GM23338 (cell line): ENCODE data around the gene FAM227B. TPM values are rescaled to one million over a fixed set of nuclear protein-coding genes. Genes with fewer than 3 reads are reported as not detected.

Source experiments
- ATAC-seq: fragments of 200-7000 bp; cut with Tn5 transposase; 3 replicates; pipeline ENCODE4 v1.9.1; 2020
- DNase-seq: peaks from one replicate; pipeline ENCODE4 v3.0.0-alpha.2; 2015; ENCODE audit warnings: low spot score
- H2AFZ ChIP-seq: fragments of 200-600 bp; sonication (generic); 2 replicates; pipeline ENCODE4 v1.8.0; 2016; ENCODE audit warnings: antibody characterized with exemption, mild to moderate bottlenecking, moderate library complexity
- H3F3A ChIP-seq: fragments of 200-600 bp; sonication (generic); replicated peaks from 2 replicates; pipeline ENCODE4 v1.8.0; 2017; ENCODE audit warnings: antibody characterized with exemption, mixed run types, low read depth
- H3K27ac ChIP-seq: fragments of 200-600 bp; sonication (generic); 2 replicates; pipeline ENCODE4 v1.6.1; 2016; ENCODE audit warnings: low read depth
- H3K27me3 ChIP-seq: fragments of 200-600 bp; sonication (generic); 2 replicates; pipeline ENCODE4 v1.8.0; 2016; ENCODE audit warnings: mild to moderate bottlenecking, mixed run types, moderate library complexity; ENCODE audit not compliant: insufficient read depth
- H3K36me3 ChIP-seq: fragments of 200-600 bp; sonication (generic); 2 replicates; pipeline ENCODE4 v1.8.0; 2016; ENCODE audit warnings: mild to moderate bottlenecking; ENCODE audit not compliant: insufficient read depth
- H3K4me1 ChIP-seq: fragments of 200-600 bp; sonication (generic); 2 replicates; pipeline ENCODE4 v1.8.0; 2016; ENCODE audit warnings: mild to moderate bottlenecking, moderate library complexity; ENCODE audit not compliant: insufficient read depth
- H3K4me2 ChIP-seq: fragments of 200-600 bp; sonication (generic); 2 replicates; pipeline ENCODE4 v1.7.1; 2017; ENCODE audit warnings: mixed run types
- H3K4me3 ChIP-seq: fragments of 200-600 bp; sonication (generic); 2 replicates; pipeline ENCODE4 v1.6.1; 2016; ENCODE audit warnings: mixed run types
- H3K79me2 ChIP-seq: fragments of 200-600 bp; sonication (generic); replicated peaks from 2 replicates; pipeline ENCODE4 v1.8.0; 2017; ENCODE audit warnings: mild to moderate bottlenecking; ENCODE audit not compliant: insufficient read depth
- H3K9me2 ChIP-seq: fragments of 200-600 bp; sonication (generic); 2 replicates; pipeline ENCODE4 v1.8.0; 2017; ENCODE audit not compliant: insufficient read depth
- H4K20me1 ChIP-seq: fragments of 200-600 bp; sonication (generic); replicated peaks from 2 replicates; pipeline ENCODE4 v1.8.0; 2017; ENCODE audit warnings: mild to moderate bottlenecking; ENCODE audit not compliant: insufficient read depth
- H3K27ac Mint-ChIP-seq: 2 replicates; pipeline ENCODE4 v1.8.0; 2020; ENCODE audit warnings: inconsistent platforms, mild to moderate bottlenecking, moderate library complexity, mixed read lengths
- H3K27me3 Mint-ChIP-seq: 3 replicates; pipeline ENCODE4 v1.8.0; 2022; ENCODE audit warnings: low read depth, mild to moderate bottlenecking, moderate library complexity, mixed read lengths, inconsistent platforms; ENCODE audit not compliant: insufficient read depth, poor library complexity
- H3K36me3 Mint-ChIP-seq: 3 replicates; pipeline ENCODE4 v1.8.0; 2021; ENCODE audit warnings: low read depth, mild to moderate bottlenecking, inconsistent platforms, moderate library complexity, mixed read lengths
- H3K4me1 Mint-ChIP-seq: 3 replicates; pipeline ENCODE4 v1.8.0; 2020; ENCODE audit warnings: mild to moderate bottlenecking, inconsistent platforms, mixed read lengths
- H3K4me3 Mint-ChIP-seq: 3 replicates; pipeline ENCODE4 v1.8.0; 2021; ENCODE audit warnings: moderate library complexity, mild to moderate bottlenecking, inconsistent platforms, mixed read lengths
- H3K9me3 Mint-ChIP-seq: 3 replicates; pipeline ENCODE4 v1.8.0; 2020; ENCODE audit warnings: moderate library complexity, mild to moderate bottlenecking, inconsistent platforms, mixed read lengths
- CREB1 ChIP-seq: fragments of 250-450 bp; sonication (Bioruptor Pico); IDR thresholded peaks from 2 replicates; pipeline ENCODE4 v1.5.0; 2020; ENCODE audit warnings: low read depth, mild to moderate bottlenecking, moderate library complexity
- EZH2 ChIP-seq: fragments of 200-600 bp; sonication (generic); IDR thresholded peaks from one replicate; pipeline ENCODE4 v1.8.0; 2017; ENCODE audit warnings: antibody characterized with exemption, mild to moderate bottlenecking, low read depth; ENCODE audit not compliant: unreplicated experiment
- EZH2phosphoT487 ChIP-seq: fragments of 200-600 bp; sonication (generic); IDR thresholded peaks from one replicate; pipeline ENCODE4 v1.8.1; 2018; ENCODE audit warnings: antibody characterized with exemption; ENCODE audit not compliant: unreplicated experiment
- JUNB ChIP-seq: IDR thresholded peaks from one replicate; pipeline ENCODE4 v1.6.1; 2016; ENCODE audit warnings: antibody characterized with exemption; ENCODE audit not compliant: unreplicated experiment
- NANOG ChIP-seq: IDR thresholded peaks from 2 replicates; pipeline ENCODE4 v1.6.1; 2016; ENCODE audit warnings: antibody characterized with exemption, borderline replicate concordance
- POLR2AphosphoS5 ChIP-seq: IDR thresholded peaks from 2 replicates; pipeline ENCODE4 v1.6.1; 2016; ENCODE audit warnings: antibody characterized with exemption, low read depth
- REST ChIP-seq: IDR thresholded peaks from one replicate; pipeline ENCODE4 v1.6.1; 2018; ENCODE audit warnings: antibody characterized with exemption; ENCODE audit not compliant: unreplicated experiment
- STAT1 ChIP-seq: IDR thresholded peaks from one replicate; pipeline ENCODE4 v1.6.1; 2016; ENCODE audit warnings: antibody characterized with exemption; ENCODE audit not compliant: unreplicated experiment
- ZNF114 ChIP-seq: fragments of 250-450 bp; sonication (Bioruptor Pico); IDR thresholded peaks from 2 replicates; pipeline ENCODE4 v1.5.0; 2020; ENCODE audit warnings: mild to moderate bottlenecking, moderate library complexity
- ZNF331 ChIP-seq: fragments of 250-450 bp; sonication (Bioruptor Pico); IDR thresholded peaks from 2 replicates; pipeline ENCODE4 v1.5.0; 2020; ENCODE audit warnings: low read depth, mild to moderate bottlenecking, moderate library complexity
- ZNF462 ChIP-seq: fragments of 250-450 bp; sonication (Bioruptor Pico); IDR thresholded peaks from 2 replicates; pipeline ENCODE4 v1.5.0; 2020; ENCODE audit warnings: mild to moderate bottlenecking, moderate library complexity
- polyA plus RNA-seq: library from polyadenylated mRNA; unstranded; fragments of >200 nt; fragmentation: Nextera tagmentation; extraction: Ambion mirVana; gene quantifications from 2 replicates; pipeline ENCODE4 v1.2.1, GENCODE V29; 2016
- total RNA-seq: library from RNA; depleted of rRNA; stranded (reverse); fragments of >200 nt; shearing (Covaris generic); gene quantifications from 2 replicates; pipeline ENCODE4 v1.2.3, GENCODE V29; 2014
- TF ChIP-seq, protein P1 (sequence below): IDR thresholded peaks from 2 replicates; pipeline ENCODE4 v1.6.1; 2016; ENCODE audit warnings: antibody characterized with exemption
- TF ChIP-seq, protein P2 (sequence below), 2 experiments: fragments of 200-600 bp in 1 of 2; sonication (generic) in 1 of 2; conservative IDR thresholded peaks; 2 replicates each; pipeline versions ENCODE4 v1.5.1 to v1.6.1; 2016 to 2017; ENCODE audit warnings: antibody characterized with exemption in 2 of 2, low read depth in 2 of 2, mild to moderate bottlenecking in 2 of 2, moderate library complexity in 1 of 2

FAM227B gene
- total and polyA plus RNA-seq, 2 experiments from 2014 or later = 2.6 to 10.2 TPM

DNA sequence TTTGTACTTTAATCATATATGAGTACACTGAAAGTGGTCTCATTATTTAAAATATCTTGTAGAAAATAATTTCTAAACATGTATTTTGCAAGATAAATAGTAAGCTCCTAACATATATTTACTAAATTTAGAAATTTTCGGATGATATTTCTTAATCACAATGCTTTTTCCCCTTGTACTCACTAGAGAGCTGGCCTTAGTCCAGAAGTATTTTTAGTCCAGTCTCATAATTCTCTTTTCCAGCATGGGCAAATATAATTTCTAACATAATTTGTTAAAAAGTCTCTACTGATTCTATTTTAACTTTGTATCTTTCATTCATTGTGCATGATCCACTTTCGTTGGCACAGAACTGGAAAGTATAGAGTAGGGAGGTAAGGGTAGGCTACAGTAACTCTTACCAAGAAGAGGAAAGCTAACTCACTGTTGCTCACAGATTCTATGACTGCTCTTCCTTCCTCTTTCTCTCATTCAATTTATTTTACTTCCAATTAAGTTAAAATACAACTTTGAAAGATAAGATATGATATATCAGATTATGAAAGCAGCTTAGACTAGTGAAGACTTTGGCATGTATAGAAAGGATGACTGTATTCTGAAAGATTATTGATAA, 158.3 kb downstream of the FAM227B start:
- Histone ChIP-seq H3K79me2 (no peaks in the 10 kb centered on the region), H2AFZ (no peak overlapping the region), H3K4me3 (no peak overlapping the region), H3F3A (no peaks in the 10 kb centered on the region), H3K36me3 (no peaks in the 10 kb centered on the region), H3K4me1 (no peaks in the 10 kb centered on the region), H4K20me1 (no peaks in the 10 kb centered on the region), H3K27me3 (no peaks in the 10 kb centered on the region), H3K27ac (no peak overlapping the region), H3K9me2 (no peaks in the 10 kb centered on the region), H3K4me2 (no peak overlapping the region)
- Mint-ChIP-seq H3K4me3 (no peak overlapping the region), H3K36me3 (no peaks in the 10 kb centered on the region), H3K9me3 (no peaks in the 10 kb centered on the region), H3K27ac (no peak overlapping the region), H3K4me1 (no peaks in the 10 kb centered on the region), H3K27me3 (peaks cover 2% of the 10 kb centered on the region)
- ATAC-seq = no peak
- TF ChIP-seq EZH2 (no peak), POLR2AphosphoS5 (no peak), ZNF331 (CRISPR knock-in tag) (no peak), JUNB (no peak), ZNF114 (CRISPR knock-in tag) (no peak), STAT1 (no peak), CREB1 (CRISPR knock-in tag) (no peak), NANOG (no peak), ZNF462 (CRISPR knock-in tag) (no peak), EZH2phosphoT487 (no peak), REST (no peak)
- TF ChIP-seq, protein P1, sequence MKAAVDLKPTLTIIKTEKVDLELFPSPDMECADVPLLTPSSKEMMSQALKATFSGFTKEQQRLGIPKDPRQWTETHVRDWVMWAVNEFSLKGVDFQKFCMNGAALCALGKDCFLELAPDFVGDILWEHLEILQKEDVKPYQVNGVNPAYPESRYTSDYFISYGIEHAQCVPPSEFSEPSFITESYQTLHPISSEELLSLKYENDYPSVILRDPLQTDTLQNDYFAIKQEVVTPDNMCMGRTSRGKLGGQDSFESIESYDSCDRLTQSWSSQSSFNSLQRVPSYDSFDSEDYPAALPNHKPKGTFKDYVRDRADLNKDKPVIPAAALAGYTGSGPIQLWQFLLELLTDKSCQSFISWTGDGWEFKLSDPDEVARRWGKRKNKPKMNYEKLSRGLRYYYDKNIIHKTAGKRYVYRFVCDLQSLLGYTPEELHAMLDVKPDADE = no peak
- TF ChIP-seq, protein P2, sequence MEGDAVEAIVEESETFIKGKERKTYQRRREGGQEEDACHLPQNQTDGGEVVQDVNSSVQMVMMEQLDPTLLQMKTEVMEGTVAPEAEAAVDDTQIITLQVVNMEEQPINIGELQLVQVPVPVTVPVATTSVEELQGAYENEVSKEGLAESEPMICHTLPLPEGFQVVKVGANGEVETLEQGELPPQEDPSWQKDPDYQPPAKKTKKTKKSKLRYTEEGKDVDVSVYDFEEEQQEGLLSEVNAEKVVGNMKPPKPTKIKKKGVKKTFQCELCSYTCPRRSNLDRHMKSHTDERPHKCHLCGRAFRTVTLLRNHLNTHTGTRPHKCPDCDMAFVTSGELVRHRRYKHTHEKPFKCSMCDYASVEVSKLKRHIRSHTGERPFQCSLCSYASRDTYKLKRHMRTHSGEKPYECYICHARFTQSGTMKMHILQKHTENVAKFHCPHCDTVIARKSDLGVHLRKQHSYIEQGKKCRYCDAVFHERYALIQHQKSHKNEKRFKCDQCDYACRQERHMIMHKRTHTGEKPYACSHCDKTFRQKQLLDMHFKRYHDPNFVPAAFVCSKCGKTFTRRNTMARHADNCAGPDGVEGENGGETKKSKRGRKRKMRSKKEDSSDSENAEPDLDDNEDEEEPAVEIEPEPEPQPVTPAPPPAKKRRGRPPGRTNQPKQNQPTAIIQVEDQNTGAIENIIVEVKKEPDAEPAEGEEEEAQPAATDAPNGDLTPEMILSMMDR (conservative IDR thresholded peaks at IDR 0.05; ENCODE audit: low read depth in 2 of 2) = no peak
- DNase-seq = no peak
